Gastrocnemius medialis (tissue), 4 donors: ENCODE measurements around the gene CDH4.

ENCODE experiments used
- CTCF ChIP-seq, 5 experiments: fragments of 450-650 bp in 3 of 5; fragments of 200-600 bp in 2 of 5; sonication (generic) in 2 of 5; IDR thresholded peaks in 4 of 5; conservative IDR thresholded peaks in 1 of 5; 1 replicate in 4 of 5; 2 replicates in 1 of 5; pipeline ENCODE4 v1.5.1; 2016 to 2019; ENCODE audit warnings: antibody characterized with exemption in 5 of 5, mild to moderate bottlenecking in 3 of 5, moderate library complexity in 3 of 5
- POLR2A ChIP-seq, 2 donors: fragments of 450-650 bp; IDR thresholded peaks; one replicate each; pipeline ENCODE4 v1.6.1; 2017; ENCODE audit warnings: antibody characterized with exemption in 2 of 2, mild to moderate bottlenecking in 2 of 2, moderate library complexity in 2 of 2

- TF ChIP-seq POLR2A (IDR thresholded peaks at IDR 0.05) (no peak), CTCF (IDR thresholded peaks at IDR 0.05 in 4 of 5, conservative IDR thresholded peaks at IDR 0.05 in 1 of 5) (no peak)
Measured at GRCh38 chr20:61459266-61459665, 207.2 kb downstream of the CDH4 start.
